ENCODE results near the gene NOXA1. TPM values are rescaled to one million over a fixed set of nuclear protein-coding genes. Genes with fewer than 3 reads are reported as not detected.
A peak's percentile ranks its signal among the peaks of the same experiment; 100 is the strongest.

Gene NOXA1
- total and polyA plus RNA-seq, 9 of the 15 experiments (the other 6 are each of a cell fraction or from before 2014, with no cell fraction given): 0.07 to 1.2 (median 0.20) TPM; not detected in 4

- peak; percentile 32; the same call in 1 of the 2 replicates for TF ChIP-seq ZKSCAN1 (IDR thresholded peaks at IDR 0.05; ENCODE audit: low read depth, low read length)
- TF ChIP-seq, protein P1, sequence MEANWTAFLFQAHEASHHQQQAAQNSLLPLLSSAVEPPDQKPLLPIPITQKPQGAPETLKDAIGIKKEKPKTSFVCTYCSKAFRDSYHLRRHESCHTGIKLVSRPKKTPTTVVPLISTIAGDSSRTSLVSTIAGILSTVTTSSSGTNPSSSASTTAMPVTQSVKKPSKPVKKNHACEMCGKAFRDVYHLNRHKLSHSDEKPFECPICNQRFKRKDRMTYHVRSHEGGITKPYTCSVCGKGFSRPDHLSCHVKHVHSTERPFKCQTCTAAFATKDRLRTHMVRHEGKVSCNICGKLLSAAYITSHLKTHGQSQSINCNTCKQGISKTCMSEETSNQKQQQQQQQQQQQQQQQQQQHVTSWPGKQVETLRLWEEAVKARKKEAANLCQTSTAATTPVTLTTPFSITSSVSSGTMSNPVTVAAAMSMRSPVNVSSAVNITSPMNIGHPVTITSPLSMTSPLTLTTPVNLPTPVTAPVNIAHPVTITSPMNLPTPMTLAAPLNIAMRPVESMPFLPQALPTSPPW (CRISPR knock-in tag; IDR thresholded peaks at IDR 0.05): peak; percentile 60
- peak; percentile 37 for TF ChIP-seq PRDM10 (IDR thresholded peaks at IDR 0.05; ENCODE audit: partially characterized antibody)
- no peak for TF ChIP-seq NR1H2 (CRISPR knock-in tag; IDR thresholded peaks at IDR 0.05)
- no peak for TF ChIP-seq PHF8 (IDR thresholded peaks at IDR 0.05; ENCODE audit: borderline replicate concordance, low read length)
- TF ChIP-seq TRIM24 (IDR thresholded peaks at IDR 0.05): no peak
- TF ChIP-seq CHCHD3 (CRISPR knock-in tag; IDR thresholded peaks at IDR 0.05): no peak
- TF ChIP-seq MIER1 (IDR thresholded peaks at IDR 0.05; ENCODE audit: low read depth): no peak
- TF ChIP-seq, protein P2, sequence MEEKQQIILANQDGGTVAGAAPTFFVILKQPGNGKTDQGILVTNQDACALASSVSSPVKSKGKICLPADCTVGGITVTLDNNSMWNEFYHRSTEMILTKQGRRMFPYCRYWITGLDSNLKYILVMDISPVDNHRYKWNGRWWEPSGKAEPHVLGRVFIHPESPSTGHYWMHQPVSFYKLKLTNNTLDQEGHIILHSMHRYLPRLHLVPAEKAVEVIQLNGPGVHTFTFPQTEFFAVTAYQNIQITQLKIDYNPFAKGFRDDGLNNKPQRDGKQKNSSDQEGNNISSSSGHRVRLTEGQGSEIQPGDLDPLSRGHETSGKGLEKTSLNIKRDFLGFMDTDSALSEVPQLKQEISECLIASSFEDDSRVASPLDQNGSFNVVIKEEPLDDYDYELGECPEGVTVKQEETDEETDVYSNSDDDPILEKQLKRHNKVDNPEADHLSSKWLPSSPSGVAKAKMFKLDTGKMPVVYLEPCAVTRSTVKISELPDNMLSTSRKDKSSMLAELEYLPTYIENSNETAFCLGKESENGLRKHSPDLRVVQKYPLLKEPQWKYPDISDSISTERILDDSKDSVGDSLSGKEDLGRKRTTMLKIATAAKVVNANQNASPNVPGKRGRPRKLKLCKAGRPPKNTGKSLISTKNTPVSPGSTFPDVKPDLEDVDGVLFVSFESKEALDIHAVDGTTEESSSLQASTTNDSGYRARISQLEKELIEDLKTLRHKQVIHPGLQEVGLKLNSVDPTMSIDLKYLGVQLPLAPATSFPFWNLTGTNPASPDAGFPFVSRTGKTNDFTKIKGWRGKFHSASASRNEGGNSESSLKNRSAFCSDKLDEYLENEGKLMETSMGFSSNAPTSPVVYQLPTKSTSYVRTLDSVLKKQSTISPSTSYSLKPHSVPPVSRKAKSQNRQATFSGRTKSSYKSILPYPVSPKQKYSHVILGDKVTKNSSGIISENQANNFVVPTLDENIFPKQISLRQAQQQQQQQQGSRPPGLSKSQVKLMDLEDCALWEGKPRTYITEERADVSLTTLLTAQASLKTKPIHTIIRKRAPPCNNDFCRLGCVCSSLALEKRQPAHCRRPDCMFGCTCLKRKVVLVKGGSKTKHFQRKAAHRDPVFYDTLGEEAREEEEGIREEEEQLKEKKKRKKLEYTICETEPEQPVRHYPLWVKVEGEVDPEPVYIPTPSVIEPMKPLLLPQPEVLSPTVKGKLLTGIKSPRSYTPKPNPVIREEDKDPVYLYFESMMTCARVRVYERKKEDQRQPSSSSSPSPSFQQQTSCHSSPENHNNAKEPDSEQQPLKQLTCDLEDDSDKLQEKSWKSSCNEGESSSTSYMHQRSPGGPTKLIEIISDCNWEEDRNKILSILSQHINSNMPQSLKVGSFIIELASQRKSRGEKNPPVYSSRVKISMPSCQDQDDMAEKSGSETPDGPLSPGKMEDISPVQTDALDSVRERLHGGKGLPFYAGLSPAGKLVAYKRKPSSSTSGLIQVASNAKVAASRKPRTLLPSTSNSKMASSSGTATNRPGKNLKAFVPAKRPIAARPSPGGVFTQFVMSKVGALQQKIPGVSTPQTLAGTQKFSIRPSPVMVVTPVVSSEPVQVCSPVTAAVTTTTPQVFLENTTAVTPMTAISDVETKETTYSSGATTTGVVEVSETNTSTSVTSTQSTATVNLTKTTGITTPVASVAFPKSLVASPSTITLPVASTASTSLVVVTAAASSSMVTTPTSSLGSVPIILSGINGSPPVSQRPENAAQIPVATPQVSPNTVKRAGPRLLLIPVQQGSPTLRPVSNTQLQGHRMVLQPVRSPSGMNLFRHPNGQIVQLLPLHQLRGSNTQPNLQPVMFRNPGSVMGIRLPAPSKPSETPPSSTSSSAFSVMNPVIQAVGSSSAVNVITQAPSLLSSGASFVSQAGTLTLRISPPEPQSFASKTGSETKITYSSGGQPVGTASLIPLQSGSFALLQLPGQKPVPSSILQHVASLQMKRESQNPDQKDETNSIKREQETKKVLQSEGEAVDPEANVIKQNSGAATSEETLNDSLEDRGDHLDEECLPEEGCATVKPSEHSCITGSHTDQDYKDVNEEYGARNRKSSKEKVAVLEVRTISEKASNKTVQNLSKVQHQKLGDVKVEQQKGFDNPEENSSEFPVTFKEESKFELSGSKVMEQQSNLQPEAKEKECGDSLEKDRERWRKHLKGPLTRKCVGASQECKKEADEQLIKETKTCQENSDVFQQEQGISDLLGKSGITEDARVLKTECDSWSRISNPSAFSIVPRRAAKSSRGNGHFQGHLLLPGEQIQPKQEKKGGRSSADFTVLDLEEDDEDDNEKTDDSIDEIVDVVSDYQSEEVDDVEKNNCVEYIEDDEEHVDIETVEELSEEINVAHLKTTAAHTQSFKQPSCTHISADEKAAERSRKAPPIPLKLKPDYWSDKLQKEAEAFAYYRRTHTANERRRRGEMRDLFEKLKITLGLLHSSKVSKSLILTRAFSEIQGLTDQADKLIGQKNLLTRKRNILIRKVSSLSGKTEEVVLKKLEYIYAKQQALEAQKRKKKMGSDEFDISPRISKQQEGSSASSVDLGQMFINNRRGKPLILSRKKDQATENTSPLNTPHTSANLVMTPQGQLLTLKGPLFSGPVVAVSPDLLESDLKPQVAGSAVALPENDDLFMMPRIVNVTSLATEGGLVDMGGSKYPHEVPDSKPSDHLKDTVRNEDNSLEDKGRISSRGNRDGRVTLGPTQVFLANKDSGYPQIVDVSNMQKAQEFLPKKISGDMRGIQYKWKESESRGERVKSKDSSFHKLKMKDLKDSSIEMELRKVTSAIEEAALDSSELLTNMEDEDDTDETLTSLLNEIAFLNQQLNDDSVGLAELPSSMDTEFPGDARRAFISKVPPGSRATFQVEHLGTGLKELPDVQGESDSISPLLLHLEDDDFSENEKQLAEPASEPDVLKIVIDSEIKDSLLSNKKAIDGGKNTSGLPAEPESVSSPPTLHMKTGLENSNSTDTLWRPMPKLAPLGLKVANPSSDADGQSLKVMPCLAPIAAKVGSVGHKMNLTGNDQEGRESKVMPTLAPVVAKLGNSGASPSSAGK (IDR thresholded peaks at IDR 0.05): no peak
- no peak for TF ChIP-seq THRB (CRISPR knock-in tag; conservative IDR thresholded peaks at IDR 0.05)
Observed at GRCh38 chr9:137445275-137445807, 22.1 kb downstream of the NOXA1 start (continued).
